DND-41 (cell line): Measurements from ENCODE around the gene GPRC5D.

Experiments used
- CTCF ChIP-seq: IDR thresholded peaks from 2 replicates; pipeline ENCODE4 v1.5.1; 2012; ENCODE audit warnings: borderline replicate concordance, low read length, moderate library complexity, mild to moderate bottlenecking; ENCODE audit not compliant: poor library complexity, severe bottlenecking; ENCODE audit errors: extremely low read depth
- EZH2 ChIP-seq: IDR thresholded peaks from 3 replicates; pipeline ENCODE4 v1.6.1; 2012; ENCODE audit warnings: borderline replicate concordance, low read depth, mild to moderate bottlenecking, moderate library complexity, low read length, inconsistent platforms; ENCODE audit not compliant: severe bottlenecking

- TF ChIP-seq CTCF (no peak), EZH2 (no peak)
Measured at GRCh38 chr12:12912711-12913110, 39.3 kb downstream of the GPRC5D start.
